A549 (cell line): ENCODE measurements around the gene ADAM12. TPM values are rescaled to one million over a fixed set of nuclear protein-coding genes. Genes with fewer than 3 reads are reported as not detected.

Experiments
- ATAC-seq, 2 experiments: fragments of 200-7000 bp in 1 of 2; fragments of >200 bp in 1 of 2; cut with Nextera tagmentation in 1 of 2; cut with Tn5 transposase in 1 of 2; 3 replicates each; pipeline versions ENCODE4 v1.8.0 to v1.9.1; 2018 to 2020; ENCODE audit warnings: mild to moderate bottlenecking in 1 of 2, moderate library complexity in 1 of 2
- CTCF ChIA-PET: fragments of 300-600 bp; sonication (Branson Sonifier 250); formaldehyde crosslinking; extraction: SDS; loops from one replicate; lab custom pipeline; 2021; ENCODE audit warnings: antibody characterized with exemption, inconsistent platforms; lab: Yijun Ruan, JAX
- POLR2A ChIA-PET: fragments of 350-600 bp; formaldehyde crosslinking; extraction: SDS; loops from one replicate; lab custom pipeline; 2021; ENCODE audit warnings: antibody characterized with exemption, inconsistent platforms; lab: Yijun Ruan, JAX
- DNase-seq, 2 experiments: peaks; one replicate each; pipeline versions ENCODE4 v3.0.0 to v3.0.0-alpha.2; 2011 to 2016; ENCODE audit warnings: low read depth in 1 of 2, low spot score in 1 of 2
- FAIRE-seq: peaks from 2 replicates; lab custom pipeline; 2011; peaks lifted over from hg19 to GRCh38; lab: Jason Lieb, UNC
- H3K27ac ChIP-seq, 2 experiments: fragments of >200 bp; sonication (Bioruptor Twin); formaldehyde crosslinking; 3 replicates each; pipeline ENCODE4 v1.5.1; 2016 to 2017
- H3K4me1 ChIP-seq: fragments of >200 bp; sonication (Bioruptor Twin); formaldehyde crosslinking; 3 replicates; pipeline ENCODE4 v1.6.1; 2016
- H3K4me2 ChIP-seq: fragments of >200 bp; sonication (Bioruptor Twin); formaldehyde crosslinking; 3 replicates; pipeline ENCODE4 v1.6.1; 2016
- H3K4me3 ChIP-seq: fragments of >200 bp; sonication (Bioruptor Twin); formaldehyde crosslinking; 3 replicates; pipeline ENCODE4 v1.5.1; 2016
- H3K9me3 ChIP-seq: fragments of >200 bp; sonication (Bioruptor Twin); formaldehyde crosslinking; 3 replicates; pipeline ENCODE4 v1.6.1; 2016
- CBX8 ChIP-seq: fragments of 200-600 bp; sonication (generic); IDR thresholded peaks from 2 replicates; pipeline ENCODE4 v1.6.1; 2016
- HDAC2 ChIP-seq: fragments of 200-600 bp; sonication (generic); IDR thresholded peaks from 2 replicates; pipeline ENCODE4 v1.6.1; 2016
- HMGXB4 ChIP-seq: fragments of 250-450 bp; sonication (Bioruptor Pico); IDR thresholded peaks from 2 replicates; pipeline ENCODE4 v1.5.0; 2021; ENCODE audit warnings: mild to moderate bottlenecking, moderate library complexity, borderline replicate concordance
- HOXB13 ChIP-seq: fragments of 250-450 bp; sonication (Bioruptor Pico); IDR thresholded peaks from 2 replicates; pipeline ENCODE4 v1.5.0; 2020; ENCODE audit warnings: low read depth, mild to moderate bottlenecking, moderate library complexity
- JUN ChIP-seq, 2 experiments: fragments of >200 bp; sonication (Bioruptor Twin); formaldehyde crosslinking; IDR thresholded peaks; 2 replicates in 1 of 2; 3 replicates in 1 of 2; pipeline ENCODE4 v1.6.1; 2016 to 2017
- KDM1A ChIP-seq: fragments of 200-600 bp; sonication (generic); IDR thresholded peaks from 2 replicates; pipeline ENCODE4 v1.6.1; 2016; ENCODE audit warnings: low read depth, mild to moderate bottlenecking
- MAFK ChIP-seq: fragments of 450-650 bp; IDR thresholded peaks from 2 replicates; pipeline ENCODE4 v1.6.1; 2014; ENCODE audit not compliant: partially characterized antibody
- MAZ ChIP-seq: fragments of 150-350 bp; IDR thresholded peaks from 2 replicates; pipeline ENCODE4 v1.6.1; 2014; ENCODE audit warnings: antibody characterized with exemption, low read depth, low read length, borderline replicate concordance
- MYC ChIP-seq: IDR thresholded peaks from 2 replicates; pipeline ENCODE4 v1.6.1; 2012; ENCODE audit warnings: mild to moderate bottlenecking, inconsistent platforms, low read length, improper control_type of control experiment, borderline replicate concordance
- NPAS2 ChIP-seq: fragments of 250-450 bp; sonication (Bioruptor Pico); IDR thresholded peaks from 2 replicates; pipeline ENCODE4 v1.8.0; 2022; ENCODE audit warnings: mild to moderate bottlenecking, moderate library complexity, borderline replicate concordance
- POLR2AphosphoS2 ChIP-seq: conservative IDR thresholded peaks from 2 replicates; pipeline ENCODE4 v1.6.1; 2012; ENCODE audit warnings: low read length, improper control_type of control experiment, inconsistent platforms
- RAD21 ChIP-seq, 2 experiments: fragments of >200 bp in 1 of 2; sonication (Bioruptor Twin) in 1 of 2; formaldehyde crosslinking in 1 of 2; IDR thresholded peaks in 1 of 2; conservative IDR thresholded peaks in 1 of 2; 2 replicates in 1 of 2; 3 replicates in 1 of 2; pipeline ENCODE4 v1.6.1; 2012 to 2018; ENCODE audit warnings: inconsistent platforms in 1 of 2
- RARB ChIP-seq: fragments of 250-450 bp; sonication (Bioruptor Pico); IDR thresholded peaks from 2 replicates; pipeline ENCODE4 v1.8.0; 2021; ENCODE audit warnings: mild to moderate bottlenecking, moderate library complexity
- REST ChIP-seq: fragments of 200-600 bp; sonication (generic); IDR thresholded peaks from 2 replicates; pipeline ENCODE4 v1.6.1; 2016; ENCODE audit warnings: antibody characterized with exemption, mild to moderate bottlenecking, moderate library complexity
- RFX5 ChIP-seq: fragments of 450-650 bp; IDR thresholded peaks from 2 replicates; pipeline ENCODE4 v1.7.1; 2014; ENCODE audit warnings: antibody characterized with exemption, mild to moderate bottlenecking, moderate library complexity
- ZSCAN20 ChIP-seq: fragments of 250-450 bp; sonication (Bioruptor Pico); IDR thresholded peaks from 2 replicates; pipeline ENCODE4 v1.8.0; 2022; ENCODE audit warnings: mild to moderate bottlenecking, moderate library complexity
- WGBS: methylation state at CpG from one replicate; pipeline ENCODE4 v1.1.6; 2017; ENCODE audit errors: missing lambda C conversion rate; 5-methylcytosine and 5-hydroxymethylcytosine counted together
- polyA plus RNA-seq, 4 experiments: library from polyadenylated mRNA; depleted of rRNA in 3 of 4; stranded (reverse); fragments of >200 nt; fragmentation: RNase III in 1 of 4; extraction: RNeasy Plus Mini Kit Qiagen cat#74134 plus additional on column Dnase treatment in 1 of 4; gene quantifications; 2 replicates in 3 of 4; 3 replicates in 1 of 4; pipeline ENCODE4 v1.2.3, GENCODE V29; 2011 to 2017

Gene ADAM12
- polyA plus RNA-seq, 2 of the 4 experiments (the other 2 are of a cell fraction), result 1.6 to 4.8 TPM

- WGBS, result 48% methylated on average over 3 of the region's 3 CpGs
- no peak for FAIRE-seq
- ATAC-seq, result no peak
- no peak overlapping the region for H3K4me3 ChIP-seq
- DNase-seq, result no peak
- ChIA-PET CTCF (interaction anchor here (1.2 kb wide), 1 partner anchor 320 kb away, joined by 3 read pairs; no protein-coding TSS in a partner anchor), POLR2A (no interaction called here)
- TF ChIP-seq RAD21 (conservative IDR thresholded peaks at IDR 0.05 in 1 of 2, IDR thresholded peaks at IDR 0.05 in 1 of 2), result no peak
- no peak for TF ChIP-seq RFX5
- TF ChIP-seq HOXB13 (CRISPR knock-in tag), result no peak
- TF ChIP-seq ZSCAN20 (CRISPR knock-in tag), result no peak
- TF ChIP-seq KDM1A, result no peak
- TF ChIP-seq HDAC2, result no peak
- no peak overlapping the region for H3K27ac ChIP-seq
- H3K4me1 ChIP-seq, result no peaks in the 10 kb centered on the region
- 0 out of 3 replicates have a peak, but pooled peaks cover 10% of the 10 kb centered on the region for H3K9me3 ChIP-seq
- H3K4me2 ChIP-seq, result no peak overlapping the region
Observed at GRCh38 chr10:126302476-126302756, 85.9 kb downstream of the ADAM12 start.

GRCh38 chr10:126301701-126302475 is 86.4 kb downstream of the ADAM12 start:
- CTCF ChIA-PET, result interaction anchor here (0.7 to 1.2 kb wide), 2 partner anchors 13 to 320 kb away, joined by 3 read pairs; no protein-coding TSS in a partner anchor
- WGBS, result 59% methylated on average over 9 of the region's 9 CpGs

GRCh38 chr10:126294451-126294850 is 93.8 kb downstream of the ADAM12 start:
- no peak for ATAC-seq

More at GRCh38 chr10:126301701-126302475, 86.4 kb downstream of the ADAM12 start:
- ATAC-seq, result no peak
- POLR2A ChIA-PET, result no interaction called here
- Histone ChIP-seq H3K4me1 (no peaks in the 10 kb centered on the region), H3K27ac (no peak overlapping the region), H3K4me2 (no peak overlapping the region), H3K9me3 (0 out of 3 replicates have a peak, but pooled peaks cover 10% of the 10 kb centered on the region), H3K4me3 (no peak overlapping the region)
- no peak for FAIRE-seq
- no peak for DNase-seq
- TF ChIP-seq MAFK (peak; percentile 92), CBX8 (no peak), RARB (CRISPR knock-in tag) (no peak), ZSCAN20 (CRISPR knock-in tag) (no peak), HMGXB4 (no peak), POLR2AphosphoS2 (no peak), NPAS2 (CRISPR knock-in tag) (no peak), MAZ (no peak)

More at GRCh38 chr10:126294451-126294850, 93.8 kb downstream of the ADAM12 start:
- no peak overlapping the region; the same call in 2 of the 3 replicates for H3K4me2 ChIP-seq
- FAIRE-seq, result no peak
- DNase-seq, result no peak
- WGBS, result 65% methylated on average over 5 of the region's 5 CpGs
- TF ChIP-seq JUN (IDR thresholded peaks at IDR 0.05) (no peak), MYC (no peak), REST (no peak)
- TF ChIP-seq, all 56 proteins: peak for 0
- Histone ChIP-seq H3K9me3 (no peaks in the 10 kb centered on the region), H3K4me3 (no peak overlapping the region), H3K27ac (no peak overlapping the region), H3K4me1 (0 out of 3 replicates have a peak, but pooled peaks cover 5% of the 10 kb centered on the region)
- POLR2A ChIA-PET, result no interaction called here
- CTCF ChIA-PET, result no interaction called here
